ENCODE data around the gene SPINK6. TPM values are rescaled to one million over a fixed set of nuclear protein-coding genes. Genes with fewer than 3 reads are reported as not detected.

Gene SPINK6
- total and polyA plus RNA-seq, 2 of the 8 experiments (the other 6 are each of a cell fraction or from before 2014, with no cell fraction given) = not detected

- CTCF ChIA-PET (ENCODE audit: partially characterized antibody) = interaction anchor here (1.1 kb wide), 1 partner anchor 145 kb away, joined by 3 read pairs; no protein-coding TSS in a partner anchor
- Histone ChIP-seq H4K5ac (ENCODE audit: insufficient read length, low read depth, low read length) (no peak overlapping the region), H2BK5ac (ENCODE audit: low read depth, low read length) (no peak overlapping the region), H4K20me1 (replicated peaks in 1 of 2; ENCODE audit: control insufficient read depth in 1 of 2, insufficient read depth in 2 of 2, low read length in 2 of 2) (no peaks in the 10 kb centered on the region), H3K4me3 (ENCODE audit: extremely low read depth in 1 of 4, insufficient read depth in 2 of 4, low read depth in 3 of 4, low read length in 4 of 4) (peak overlapping the region in 2 of 4 experiments; percentile 18 to 38; a peak in 2 of 8 replicates), H3K79me2 (ENCODE audit: control insufficient read depth in 1 of 2, insufficient read depth in 2 of 2, low read length in 2 of 2) (no peaks in the 10 kb centered on the region), H3K9ac (replicated peaks in 1 of 4; ENCODE audit: extremely low read depth in 1 of 4, low read depth in 3 of 4, low read length in 3 of 4) (no peak overlapping the region), H3K56ac (replicated peaks; ENCODE audit: insufficient read length, low read depth, low read length) (no peak overlapping the region), H3K36me3 (ENCODE audit: control insufficient read depth in 2 of 4, insufficient read depth in 4 of 4, low read length in 3 of 4) (no peaks in the 10 kb centered on the region), H3K23ac (ENCODE audit: insufficient read length) (no peak overlapping the region), H3K14ac (ENCODE audit: insufficient read length) (no peak overlapping the region), H3K9me3 (ENCODE audit: insufficient read depth in 2 of 2, low read depth in 1 of 2, low read length in 1 of 2) (no peaks in the 10 kb centered on the region), H3K4me2 (ENCODE audit: insufficient read depth in 1 of 2, low read depth in 2 of 2, low read length in 2 of 2) (peak overlapping the region in 1 of 2 experiments; percentile 54; a peak in 1 of 4 replicates), H3K4me1 (replicated peaks in 1 of 4; ENCODE audit: control insufficient read depth in 3 of 4, insufficient read depth in 4 of 4, low read length in 3 of 4) (peaks cover 0 to 5% (median 0%) of the 10 kb centered on the region in 4 experiments; a peak in 1 of 7 replicates), H2AFZ (ENCODE audit: low read length) (no peak overlapping the region), H3K79me1 (ENCODE audit: low read depth, low read length) (no peaks in the 10 kb centered on the region), H3K27ac (ENCODE audit: low read depth, low read length) (no peak overlapping the region), H2BK12ac (ENCODE audit: low read depth, low read length) (no peak overlapping the region), H2BK20ac (ENCODE audit: low read length) (no peak overlapping the region), H2AK5ac (ENCODE audit: low read depth, low read length) (no peak overlapping the region), H2BK15ac (ENCODE audit: low read length) (no peak overlapping the region), H4K91ac (replicated peaks; ENCODE audit: insufficient read length, low read length) (no peak overlapping the region), H3K23me2 (ENCODE audit: low read depth, low read length) (no peaks in the 10 kb centered on the region), H3K18ac (ENCODE audit: extremely low read depth, low read length) (no peak overlapping the region), H2BK120ac (replicated peaks; ENCODE audit: low read depth, low read length) (no peak overlapping the region), H3K27me3 (replicated peaks in 1 of 4; ENCODE audit: control insufficient read depth in 3 of 4, extremely low read depth in 1 of 4, insufficient read depth in 3 of 4, low read length in 3 of 4) (no peaks in the 10 kb centered on the region), H4K8ac (ENCODE audit: extremely low read depth, insufficient read depth, low read length) (no peak overlapping the region), H3K4ac (replicated peaks; ENCODE audit: insufficient read length, low read depth, low read length) (no peak overlapping the region)
- FAIRE-seq = no peak
- DNase-seq (ENCODE audit: low read depth in 1 of 2, low spot score in 2 of 2) = no peak
- POLR2A ChIA-PET (ENCODE audit: partially characterized antibody) = no interaction called here
- TF ChIP-seq GABPA (IDR thresholded peaks at IDR 0.05; ENCODE audit: borderline replicate concordance, insufficient read depth, low read length) (no peak), CBX8 (IDR thresholded peaks at IDR 0.05; ENCODE audit: borderline replicate concordance, low read depth, low read length) (no peak), BACH1 (IDR thresholded peaks at IDR 0.05; ENCODE audit: low read length) (no peak), EZH2 (IDR thresholded peaks at IDR 0.05; ENCODE audit: low read depth, low read length, severe bottlenecking) (no peak), GTF2F1 (IDR thresholded peaks at IDR 0.05; ENCODE audit: borderline replicate concordance, low read depth, low read length) (no peak), ZNF274 (IDR thresholded peaks at IDR 0.05; ENCODE audit: borderline replicate concordance, extremely low read depth, low read length) (no peak), HDAC6 (IDR thresholded peaks at IDR 0.05; ENCODE audit: low read depth, low read length) (no peak)
Measured at GRCh38 chr5:148229840-148230239, 27.0 kb downstream of the SPINK6 start.

Measured in H1 (cell line).